Superior temporal gyrus (tissue), 1 donor: ENCODE results near the gene DENND5B.
"Not testable (repeated sequence)": the region's sequence is repeated elsewhere in the genome, so short reads cannot be mapped to it uniquely, and the experiment has no call there.

Experiments used
- DNase-seq: peaks from one replicate; pipeline ENCODE4 v3.0.0-alpha.2; 2016; ENCODE audit errors: extremely low spot score

Gene DENND5B

GRCh38 chr12:31377210-31377609 lies 213.7 kb downstream of the DENND5B start:
- DNase-seq = not testable (repeated sequence)

- DNase-seq = not testable (repeated sequence)
Measured at GRCh38 chr12:31375422-31375821, 215.5 kb downstream of the DENND5B start.

- no peak for DNase-seq
Measured at GRCh38 chr12:31371256-31371620, 219.7 kb downstream of the DENND5B start.

- no peak for DNase-seq
Measured at GRCh38 chr12:31370531-31371255, 220.2 kb downstream of the DENND5B start.

- no peak for DNase-seq
Measured at GRCh38 chr12:31369712-31370521, 221.0 kb downstream of the DENND5B start.

GRCh38 chr12:31368666-31369361 lies 222.1 kb downstream of the DENND5B start:
- DNase-seq = no peak

- DNase-seq = no peak
Measured at GRCh38 chr12:31366104-31366621, 224.8 kb downstream of the DENND5B start.

- DNase-seq = no peak
Measured at GRCh38 chr12:31363831-31364230, 227.1 kb downstream of the DENND5B start.

GRCh38 chr12:31363416-31363809 lies 227.5 kb downstream of the DENND5B start:
- DNase-seq = no peak

- DNase-seq = no peak
Measured at GRCh38 chr12:31362759-31363415, 228.0 kb downstream of the DENND5B start.

- DNase-seq = no peak
Measured at GRCh38 chr12:31362115-31362758, 228.7 kb downstream of the DENND5B start.

GRCh38 chr12:31361730-31362114 lies 229.2 kb downstream of the DENND5B start:
- DNase-seq = no peak

- no peak for DNase-seq
Measured at GRCh38 chr12:31355747-31356107, 235.2 kb downstream of the DENND5B start.

GRCh38 chr12:31353750-31354708 lies 236.9 kb downstream of the DENND5B start:
- DNase-seq = peak; percentile 55

- DNase-seq = no peak
Measured at GRCh38 chr12:31346267-31346666, 244.7 kb downstream of the DENND5B start.

- DNase-seq = no peak
Measured at GRCh38 chr12:31343139-31343538, 247.8 kb downstream of the DENND5B start.

- no peak for DNase-seq
Measured at GRCh38 chr12:31342286-31342685, 248.7 kb downstream of the DENND5B start.

GRCh38 chr12:31339831-31340622 lies 250.9 kb downstream of the DENND5B start:
- no peak for DNase-seq

GRCh38 chr12:31337952-31338351 lies 253.0 kb downstream of the DENND5B start:
- no peak for DNase-seq
